ENCODE data around the gene VSIR.

The VSIR gene

GRCh38 chr10:71782221-71782916, 9.0 kb upstream of the VSIR start:
- no peak for DNase-seq

DNA sequence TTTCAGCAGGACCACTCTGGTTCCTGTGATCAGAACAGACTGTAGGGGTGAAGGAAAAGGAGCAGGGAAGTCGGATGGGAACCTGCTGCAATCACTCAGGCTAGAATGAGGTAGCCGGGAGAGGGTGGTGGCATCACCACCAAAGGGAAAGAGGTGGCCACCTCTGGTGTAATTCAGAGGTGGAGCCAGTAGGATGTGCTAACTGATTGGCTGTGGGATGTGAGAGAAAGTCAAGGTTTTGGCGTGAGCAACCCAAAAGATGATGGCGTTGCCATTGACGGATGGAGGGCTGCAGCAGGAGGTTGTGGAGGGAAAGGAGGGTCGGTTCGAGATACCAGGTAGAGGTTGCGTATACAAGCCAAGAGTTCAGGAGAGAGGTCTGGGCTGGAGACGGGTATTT, 7.4 kb upstream of the VSIR start:
- no peak for DNase-seq

DNA sequence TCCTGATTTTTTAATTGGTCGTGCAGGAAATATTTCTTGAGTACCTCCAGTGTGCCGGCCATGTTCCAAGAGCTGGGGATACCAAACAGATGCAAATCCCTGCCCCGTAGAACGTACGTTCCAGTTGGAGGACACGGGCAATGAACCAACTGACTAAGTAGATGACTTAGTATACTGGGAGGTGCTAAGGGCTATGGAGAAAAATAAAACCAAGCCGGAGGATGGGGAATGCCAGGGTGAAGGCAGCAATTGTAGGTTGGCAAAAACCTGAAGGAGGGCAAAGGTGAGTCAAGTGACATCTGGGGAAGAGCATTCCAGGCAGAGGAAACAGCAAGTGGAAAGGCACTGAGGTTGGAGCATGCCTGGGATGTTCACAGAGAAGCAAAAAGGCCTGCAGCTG, 6.8 kb upstream of the VSIR start:
- DNase-seq, result no peak

- DNase-seq, result no peak
These were observed 6.3 kb upstream of the VSIR start for GRCh38 chr10:71779641-71780040.

GRCh38 chr10:71778071-71778825, 4.9 kb upstream of the VSIR start:
- no peak for DNase-seq

DNA sequence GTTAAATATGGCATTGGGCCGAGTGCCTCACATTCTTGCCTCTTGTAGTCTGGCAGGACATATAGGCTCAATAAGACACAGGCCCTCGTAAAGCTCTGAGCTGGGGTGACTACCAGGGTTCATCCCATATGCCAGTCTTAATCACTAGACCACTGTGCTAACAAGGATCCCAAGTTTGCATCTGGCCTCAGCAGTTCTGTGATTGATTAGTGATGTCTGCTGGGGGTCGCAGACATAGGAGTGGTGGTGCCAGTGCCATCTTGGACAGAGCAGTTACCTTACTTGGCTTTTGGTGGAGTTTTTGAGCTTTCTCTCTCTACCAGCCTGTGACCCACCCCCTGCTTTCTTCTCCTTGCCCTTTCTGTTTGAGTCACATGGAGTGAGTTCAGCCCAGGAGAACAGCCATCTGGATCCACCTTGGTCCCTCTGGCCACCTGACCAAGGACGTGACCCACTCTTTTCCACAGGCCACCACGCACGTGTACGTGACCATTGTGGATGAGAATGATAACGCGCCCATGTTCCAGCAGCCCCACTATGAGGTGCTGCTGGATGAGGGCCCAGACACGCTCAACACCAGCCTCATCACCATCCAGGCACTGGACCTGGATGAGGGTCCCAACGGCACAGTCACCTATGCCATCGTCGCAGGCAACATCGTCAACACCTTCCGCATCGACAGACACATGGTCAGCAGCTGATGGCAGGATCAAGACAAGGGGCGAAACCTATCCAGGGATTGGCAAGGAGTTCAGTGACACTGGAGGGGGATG, 4.1 kb upstream of the VSIR start:
- DNase-seq, result no peak

- DNase-seq, result no peak
These were observed 3.2 kb upstream of the VSIR start for GRCh38 chr10:71776481-71776925.

DNA sequence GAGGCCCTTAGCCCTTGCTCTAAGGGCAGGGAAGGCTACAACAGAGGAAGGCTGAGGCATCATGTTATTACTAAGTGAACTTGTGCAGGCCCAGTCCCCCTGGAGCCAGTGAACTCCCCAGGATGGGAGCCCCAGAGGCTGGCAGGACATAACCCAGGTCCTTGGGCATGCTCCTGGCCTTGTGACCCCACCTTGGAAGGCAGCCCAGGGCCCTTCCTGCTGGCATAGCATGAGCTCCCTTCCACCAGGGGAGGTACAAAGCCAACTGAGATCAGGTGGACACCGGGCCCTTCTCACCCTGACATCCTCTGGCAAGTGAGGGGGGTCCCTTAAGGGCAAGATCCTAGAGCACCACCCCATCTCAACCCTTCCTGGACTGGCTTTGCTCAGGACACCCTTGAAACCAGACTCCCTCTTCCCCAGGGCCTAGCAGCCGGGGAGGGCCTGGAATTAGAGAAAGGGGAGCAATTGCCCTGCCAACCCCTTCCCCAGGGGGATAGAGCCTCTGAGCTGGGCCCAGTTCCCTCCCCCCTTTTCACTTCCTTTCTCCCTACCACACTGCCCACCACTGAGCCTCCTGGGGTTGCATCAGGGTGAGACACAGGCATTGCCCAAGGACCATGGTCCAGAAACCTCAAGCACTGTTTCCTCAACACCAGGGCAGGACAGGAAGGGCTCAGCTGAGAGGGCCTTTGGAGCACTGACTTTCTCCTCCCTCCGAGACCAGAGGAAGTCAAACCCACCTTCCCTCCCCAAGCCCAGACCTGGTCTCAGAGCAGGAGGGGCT, 1.8 kb upstream of the VSIR start:
- DNase-seq, result no peak

DNA sequence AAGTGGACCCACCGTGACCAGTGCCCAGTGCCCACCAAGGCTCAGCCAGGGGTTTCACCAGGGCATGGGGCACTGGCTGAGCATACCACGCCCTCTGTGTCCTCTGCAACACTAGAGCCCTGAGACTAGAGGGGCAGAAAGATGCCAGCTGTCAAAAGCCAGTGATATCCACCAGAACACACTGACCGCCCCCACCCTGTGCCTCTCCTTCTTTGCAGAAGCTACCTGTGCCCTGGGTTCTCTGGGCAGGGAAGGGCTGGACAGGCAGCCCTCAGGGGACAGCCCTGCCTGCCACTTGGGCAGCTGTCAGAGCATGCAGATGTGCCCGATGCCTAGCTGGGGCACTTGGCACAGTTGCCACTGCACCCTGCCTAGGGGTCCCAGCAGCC, 494 bp downstream of the VSIR start:
- DNase-seq, result no peak

GRCh38 chr10:71771821-71772617, 1.3 kb downstream of the VSIR start:
- DNase-seq, result no peak

GRCh38 chr10:71771204-71771603, 2.1 kb downstream of the VSIR start:
- DNase-seq, result no peak

DNA sequence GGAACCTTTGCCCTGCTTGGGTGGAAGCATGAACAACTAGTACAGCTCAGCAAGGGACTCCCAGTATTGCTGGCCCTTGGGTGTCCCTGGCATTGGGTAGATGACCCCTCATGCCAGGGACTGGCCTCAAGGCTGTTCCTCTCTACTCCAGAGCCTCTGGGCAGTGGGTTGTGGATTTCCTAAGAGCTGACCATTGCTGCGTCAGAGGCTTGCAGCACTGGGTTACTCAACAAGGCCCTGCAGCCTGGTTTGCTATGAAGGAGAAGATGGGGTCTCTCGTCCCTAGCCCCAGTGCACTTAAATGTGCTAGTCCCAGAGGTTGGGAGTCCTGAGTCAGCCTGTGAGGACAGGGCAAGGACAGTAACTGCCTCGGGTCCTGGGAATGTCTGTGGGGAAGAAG, 2.5 kb downstream of the VSIR start:
- DNase-seq, result no peak

DNA sequence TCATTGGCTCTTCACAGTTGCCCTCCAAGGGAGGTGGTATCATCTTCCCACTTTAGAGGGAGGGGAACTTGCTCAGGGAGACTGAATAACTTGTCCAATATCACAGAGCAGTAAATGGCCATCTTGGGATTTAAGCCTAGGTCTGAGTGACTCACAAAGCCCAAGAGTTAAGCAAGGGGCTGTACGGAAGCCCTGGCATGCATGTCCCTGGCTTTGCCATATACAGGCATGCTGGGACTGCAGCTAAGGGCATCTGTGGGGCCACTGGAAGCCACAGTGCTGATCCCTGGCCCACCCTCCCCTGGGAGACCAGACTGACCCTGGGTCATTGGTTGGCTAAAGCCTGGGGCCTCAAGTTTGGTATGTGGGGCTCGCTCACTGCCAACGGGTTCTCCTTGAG, 3.1 kb downstream of the VSIR start:
- DNase-seq, result no peak

DNA sequence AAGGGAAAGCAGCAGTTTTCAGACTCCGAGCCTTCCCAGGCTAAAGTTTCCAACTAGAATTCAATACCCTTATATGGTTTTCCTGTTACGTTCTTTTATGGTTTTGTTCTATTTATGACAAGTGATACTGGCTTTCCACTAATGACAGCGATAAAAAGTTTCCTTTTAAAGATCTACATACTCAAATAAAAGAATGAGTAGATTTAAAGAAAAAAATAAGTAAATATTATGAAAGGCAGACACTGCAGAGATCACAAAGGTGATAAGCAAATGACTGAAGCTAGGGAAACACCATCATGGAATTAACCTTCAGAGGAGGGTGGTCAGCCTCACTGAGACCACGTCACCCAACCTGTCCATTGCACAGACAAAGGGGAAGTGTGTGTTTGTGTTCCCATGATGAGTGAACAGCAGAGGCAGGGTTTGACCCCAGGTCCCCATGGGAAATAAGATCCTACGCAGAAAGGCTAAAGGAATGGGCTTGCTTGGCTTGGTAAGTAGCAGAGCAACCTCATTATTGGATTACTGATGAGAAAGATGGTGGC, 4.0 kb downstream of the VSIR start:
- DNase-seq, result no peak

DNA sequence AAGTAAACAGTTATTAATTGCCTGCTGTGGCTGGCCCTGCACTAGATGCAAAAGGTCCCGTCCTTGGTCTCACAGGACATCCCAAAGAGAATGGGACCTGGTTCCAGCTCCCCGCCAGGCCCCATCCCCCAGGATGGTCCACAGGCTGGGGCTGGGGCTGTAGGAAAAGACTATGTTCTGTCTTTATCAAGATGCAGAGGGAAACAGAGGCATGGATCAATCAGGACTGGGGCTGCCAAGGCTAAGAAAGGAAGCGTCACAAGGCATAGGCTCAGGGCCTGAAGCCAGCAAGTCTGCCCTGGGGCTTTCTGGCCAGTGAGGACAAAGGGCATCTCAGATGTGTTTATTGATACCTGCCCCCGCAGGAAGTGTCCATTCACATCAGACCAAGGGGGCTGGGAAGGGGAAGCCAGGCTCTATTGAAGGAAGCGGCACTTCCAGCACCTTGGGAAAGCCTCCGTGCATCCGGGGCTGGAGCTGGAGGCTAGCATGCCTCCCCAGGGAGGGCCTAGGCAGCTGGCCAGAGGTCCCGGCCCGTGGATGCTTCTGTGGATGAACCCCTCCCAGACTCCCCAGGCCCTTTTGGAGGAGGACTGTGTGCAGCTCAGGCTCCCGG, 5.8 kb downstream of the VSIR start:
- DNase-seq, result no peak

DNA sequence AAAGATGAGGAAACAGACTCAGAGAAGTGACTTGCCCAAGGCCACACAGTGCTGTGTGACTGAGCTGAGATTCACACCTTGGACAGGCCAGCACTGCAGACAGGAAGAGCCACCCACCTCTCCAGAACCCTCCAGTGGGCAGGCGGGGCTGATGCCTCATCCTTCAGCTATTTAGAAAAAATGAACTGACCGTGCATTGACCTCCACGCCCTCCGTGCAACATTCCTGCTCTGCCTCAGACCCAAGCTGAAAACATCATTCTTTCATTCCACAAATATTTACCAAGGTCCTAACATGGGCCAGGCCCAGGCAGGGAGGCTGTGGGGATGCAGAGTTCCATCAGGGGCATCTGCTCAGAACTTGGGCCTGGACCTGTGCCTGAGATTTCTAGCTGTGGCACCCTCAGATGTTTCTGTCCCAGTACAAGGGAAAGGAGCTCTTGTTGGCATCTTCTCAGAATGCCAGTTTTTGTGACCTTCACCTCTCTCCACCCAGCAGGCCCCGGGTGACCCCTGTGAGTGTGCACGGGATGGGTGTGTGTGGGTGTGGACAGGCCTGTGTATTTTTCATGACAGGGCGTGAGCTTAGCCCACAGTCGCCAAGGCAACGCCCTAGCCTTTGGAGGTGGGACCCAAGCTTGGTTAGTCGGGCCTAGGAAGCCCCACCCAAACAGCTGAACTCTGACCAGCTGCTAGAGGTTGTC, 6.5 kb downstream of the VSIR start:
- DNase-seq, result no peak

- DNase-seq, result no peak
These were observed 7.2 kb downstream of the VSIR start for GRCh38 chr10:71765906-71766716.

DNA sequence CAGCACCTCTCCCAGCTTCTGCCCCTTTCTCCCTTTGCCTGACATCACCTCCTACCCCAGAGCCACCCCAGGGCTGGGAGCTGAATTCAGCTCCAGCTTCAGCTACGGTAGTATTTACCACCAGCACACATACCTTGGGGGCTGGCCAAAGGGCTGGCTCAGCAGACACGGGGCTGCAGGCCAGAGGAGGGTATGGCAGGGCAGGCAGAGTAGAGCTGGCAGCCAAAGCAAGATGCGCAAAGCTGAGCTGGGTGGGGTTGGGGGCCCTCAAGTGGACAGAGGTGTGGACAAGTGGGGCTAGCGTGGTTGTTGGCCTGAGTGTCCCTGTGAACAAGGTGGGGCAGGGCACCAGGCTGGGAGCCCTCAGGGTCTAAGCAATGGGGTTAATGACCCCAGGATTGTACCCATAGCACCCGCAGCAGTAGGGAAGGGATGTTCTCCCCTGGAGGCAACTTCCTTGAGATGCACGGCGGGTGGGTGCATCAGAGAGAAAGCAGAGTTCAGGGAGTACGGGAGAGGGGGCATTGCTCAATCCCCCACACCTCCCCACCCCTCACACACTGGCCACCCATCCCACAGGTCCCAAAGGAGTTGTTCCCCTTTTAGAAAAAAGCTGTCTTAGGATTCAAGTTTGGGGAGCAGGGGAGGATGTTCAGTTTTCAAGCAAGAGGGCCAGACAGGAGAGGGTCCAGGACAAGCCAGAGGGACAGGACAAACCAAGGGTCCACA, 8.0 kb downstream of the VSIR start:
- no peak for DNase-seq
